NCI-H510A (cell line): ENCODE measurements around the gene CMC4.

Experiments
- DNase-seq: peaks from one replicate; lab custom pipeline; 2025; lab: John Stamatoyannopoulos, UW

The CMC4 gene, protein sequence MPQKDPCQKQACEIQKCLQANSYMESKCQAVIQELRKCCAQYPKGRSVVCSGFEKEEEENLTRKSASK

DNA sequence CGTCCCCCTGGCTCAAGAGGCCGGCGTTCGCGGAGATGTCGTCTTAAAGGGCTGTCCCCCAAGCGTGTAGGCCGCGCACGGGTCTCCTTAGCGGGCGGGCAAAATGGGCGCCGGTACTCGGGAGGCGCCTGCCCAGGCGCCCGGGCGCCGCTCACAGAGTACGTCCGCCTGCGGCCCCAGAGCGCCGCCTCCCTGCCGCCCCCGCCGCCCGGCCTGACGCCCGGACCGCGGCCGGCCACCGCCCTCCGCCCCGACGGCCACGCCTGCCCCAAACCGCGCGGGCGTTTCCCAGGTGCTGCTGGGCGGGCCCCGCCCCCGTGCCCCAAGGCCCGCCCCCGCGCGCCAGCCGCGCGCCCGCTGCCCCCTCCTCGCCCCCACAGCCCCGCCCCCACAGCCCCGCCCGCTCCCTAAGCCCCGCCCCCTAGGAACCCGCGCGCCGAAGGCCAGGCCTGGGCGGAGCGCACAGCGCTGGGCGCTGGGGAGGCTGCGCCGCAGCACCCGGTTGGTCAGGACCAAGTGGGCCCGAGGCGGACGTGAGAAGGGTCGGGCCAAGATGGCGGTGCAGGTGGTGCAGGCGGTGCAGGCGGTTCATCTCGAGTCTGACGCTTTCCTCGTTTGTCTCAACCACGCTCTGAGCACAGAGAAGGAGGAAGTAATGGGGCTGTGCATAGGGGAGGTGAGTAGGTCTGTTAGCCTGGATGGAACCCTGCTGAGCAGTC lies at the start of gene CMC4, which contains the start of the genes BRCC3 and MTCP1:
CMC4 (minus strand) TSS at position 162 of the 719 bp plus-strand sequence. CDS start 7,113 bp downstream, outside the sequence.
BRCC3 (plus strand) TSS at position 534 of the 719 bp plus-strand sequence; CDS start at position 554, 20 bp downstream.
MTCP1 (minus strand) TSS at position 162 of the 719 bp plus-strand sequence. CDS start 5,126 bp downstream, outside the sequence.
- DNase-seq: peak; percentile 86

GRCh38 chrX:155115174-155115819 lies 44.4 kb upstream of the CMC4 start:
- DNase-seq: no peak

- no peak for DNase-seq
Observed at GRCh38 chrX:155113097-155113496, 42.2 kb upstream of the CMC4 start.

DNA sequence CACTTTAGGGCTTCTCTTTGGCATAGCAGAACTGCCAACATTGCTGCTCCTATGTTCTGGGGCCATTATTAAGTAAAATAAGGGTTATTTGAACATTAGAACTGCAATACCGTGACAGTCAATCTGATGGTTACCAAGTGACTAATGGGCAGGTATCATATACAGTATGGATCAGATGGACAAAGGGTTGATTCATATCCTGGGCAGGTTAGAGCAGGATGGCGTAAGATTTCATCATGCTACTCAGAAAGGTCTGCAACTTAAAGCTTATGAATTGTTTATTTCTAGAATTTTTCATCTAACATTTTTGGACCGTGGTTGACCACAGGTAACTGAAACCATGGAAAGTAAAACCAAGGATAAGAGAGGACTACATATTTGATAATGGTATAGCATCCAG lies 41.2 kb upstream of the CMC4 start:
- no peak for DNase-seq

- no peak for DNase-seq
Observed at GRCh38 chrX:155108427-155108826, 37.5 kb upstream of the CMC4 start.

GRCh38 chrX:155105919-155106318 lies 35.0 kb upstream of the CMC4 start:
- no peak for DNase-seq

DNA sequence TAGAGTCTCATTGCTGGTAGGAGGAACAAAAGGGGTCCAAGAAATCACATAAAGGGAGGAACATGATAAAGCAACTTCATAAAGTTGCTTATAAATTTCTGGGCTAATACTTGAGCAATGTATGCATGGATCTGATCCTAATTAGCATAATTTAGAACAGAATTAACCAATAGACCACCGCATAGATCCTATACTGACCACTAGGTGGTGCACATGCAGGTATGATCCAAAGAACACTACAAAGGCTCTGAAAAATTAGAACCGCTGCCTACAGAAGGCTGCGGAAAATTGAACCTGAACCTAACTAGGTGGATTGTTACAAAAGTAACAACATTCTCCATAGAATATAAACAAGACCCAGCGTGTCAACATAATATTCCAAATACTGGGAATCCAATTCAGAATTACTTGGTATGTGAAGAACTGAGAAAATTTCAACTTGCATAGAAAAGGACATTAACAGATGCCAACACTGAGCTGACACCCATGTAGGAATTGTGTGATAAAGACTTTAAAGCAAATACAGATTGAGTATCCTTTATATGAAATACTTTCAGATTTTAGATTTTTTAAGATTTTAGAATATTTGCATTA lies 23.6 kb upstream of the CMC4 start:
- DNase-seq: no peak

GRCh38 chrX:155086961-155087735 lies 16.2 kb upstream of the CMC4 start:
- no peak for DNase-seq

DNA sequence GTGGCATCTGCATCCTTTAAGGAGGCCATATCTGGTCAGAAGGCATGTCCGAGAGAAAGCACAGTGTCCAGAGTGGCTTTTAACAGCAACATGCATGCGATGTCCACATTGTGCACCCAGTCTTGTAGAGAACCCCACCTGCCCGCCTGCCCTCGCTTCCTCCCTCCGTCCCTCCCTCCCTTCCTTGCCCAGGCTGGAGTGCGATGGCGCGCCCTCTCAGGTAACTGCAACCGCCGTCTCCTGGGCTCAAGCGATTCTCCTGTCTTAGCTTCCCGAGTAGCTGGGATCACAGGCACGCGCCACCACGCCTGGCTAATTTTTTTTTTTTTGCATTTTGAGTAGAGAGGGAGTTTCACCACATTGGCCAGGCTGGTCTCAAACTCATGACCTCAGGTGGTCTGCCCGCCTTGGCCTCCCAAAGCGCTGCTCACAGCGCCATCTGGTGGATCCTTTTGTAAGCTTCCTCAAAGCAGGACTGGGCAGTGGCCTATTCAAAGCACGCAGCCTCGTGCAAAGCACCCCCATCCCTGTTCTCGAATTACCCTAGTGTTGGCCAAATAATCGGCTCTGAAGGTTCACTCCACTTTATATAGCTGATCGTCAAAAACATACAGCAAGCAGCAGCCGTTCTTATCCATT lies 15.4 kb upstream of the CMC4 start:
- DNase-seq: no peak

- no peak for DNase-seq
Observed at GRCh38 chrX:155071694-155072280, 851 bp upstream of the CMC4 start.

DNA sequence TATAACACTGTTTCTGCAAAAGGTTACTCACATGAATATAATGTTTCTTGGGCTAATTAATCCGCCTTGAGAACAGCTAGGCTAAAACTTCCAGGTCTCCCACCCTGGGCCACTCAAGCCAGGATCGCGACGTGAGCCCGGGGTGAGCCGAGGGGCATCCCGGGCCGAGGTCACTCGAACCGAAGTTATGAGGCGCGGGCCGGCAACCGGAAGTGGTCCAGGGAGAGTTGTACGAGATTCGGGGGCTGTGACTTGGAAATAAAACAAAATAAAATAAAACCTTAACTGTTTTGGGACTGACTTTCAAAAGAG lies 317 bp downstream of the CMC4 start:
- DNase-seq: no peak

- no peak for DNase-seq
Observed at GRCh38 chrX:155070038-155070437, 898 bp downstream of the CMC4 start.

- DNase-seq: no peak
Observed at GRCh38 chrX:155069414-155069813, 1.5 kb downstream of the CMC4 start.

DNA sequence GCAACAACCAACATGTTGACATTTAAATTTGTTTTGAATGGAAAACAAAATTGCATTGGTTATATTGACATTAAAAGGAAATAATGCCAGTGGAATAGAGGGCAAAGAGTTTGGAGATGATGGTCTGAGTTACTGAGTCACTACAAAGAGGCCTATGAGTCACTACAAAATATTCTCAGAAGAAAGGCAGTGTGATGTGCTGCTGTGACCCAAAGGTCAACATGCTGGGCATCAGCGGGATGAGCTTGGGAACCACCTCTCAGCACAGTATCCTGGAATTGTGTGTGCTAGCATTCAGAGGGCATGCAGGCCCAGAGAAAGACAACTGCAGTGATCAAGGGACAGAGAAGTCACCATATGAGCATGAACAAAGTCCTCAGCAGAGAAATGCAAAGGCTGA lies 2.8 kb downstream of the CMC4 start:
- DNase-seq: no peak

DNA sequence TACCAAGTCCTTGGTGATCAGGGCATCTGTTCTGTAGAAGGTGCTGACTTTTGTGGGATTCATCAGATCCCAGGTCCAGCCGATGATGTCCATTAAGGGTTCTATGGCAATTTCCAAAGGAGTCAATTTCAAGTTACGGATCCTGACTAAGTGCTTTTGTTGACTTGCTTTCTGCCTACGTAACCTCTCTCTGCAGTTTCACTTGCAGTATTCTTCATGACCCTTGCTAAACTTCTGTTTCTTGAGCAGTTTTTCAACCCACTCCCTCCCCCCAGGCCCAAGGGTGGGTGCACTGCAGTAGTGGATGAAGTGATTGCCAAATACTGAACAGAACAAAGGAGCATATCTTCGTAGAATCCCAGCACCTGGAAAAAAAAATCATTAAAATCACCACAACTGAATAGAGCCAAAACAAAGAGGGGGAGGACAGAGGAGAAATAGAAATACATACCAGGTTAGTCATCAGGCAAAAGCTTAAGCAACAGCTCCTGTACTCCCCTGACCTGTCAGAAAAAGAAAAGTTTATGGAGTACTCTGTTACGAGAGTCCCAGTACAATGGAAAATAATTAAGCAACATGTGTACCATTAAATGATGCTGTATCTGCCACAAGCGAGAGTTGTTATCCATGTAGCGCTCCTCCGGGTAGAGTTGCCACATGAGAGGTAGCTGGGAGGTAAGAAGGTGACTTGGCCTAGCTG lies 5.8 kb downstream of the CMC4 start:
- DNase-seq: no peak

DNA sequence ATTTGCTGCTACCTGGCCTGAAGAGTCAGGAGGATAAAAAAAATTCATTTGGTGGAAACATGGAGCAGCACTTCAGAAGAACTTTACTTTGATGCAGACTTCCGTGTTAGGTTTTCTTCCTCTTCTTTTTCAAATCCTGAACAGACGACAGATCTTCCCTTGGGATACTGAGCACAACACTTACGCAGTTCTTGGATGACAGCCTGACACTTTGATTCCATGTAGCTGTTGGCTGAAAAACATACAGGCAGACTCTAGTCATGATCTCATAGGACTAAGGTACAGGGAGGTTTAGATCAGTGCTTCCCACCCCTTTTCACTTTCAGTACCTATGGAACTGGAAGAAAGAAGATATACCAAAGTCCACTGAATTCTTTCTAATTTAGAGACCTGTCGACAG lies 9.2 kb downstream of the CMC4 start:
- DNase-seq: no peak

DNA sequence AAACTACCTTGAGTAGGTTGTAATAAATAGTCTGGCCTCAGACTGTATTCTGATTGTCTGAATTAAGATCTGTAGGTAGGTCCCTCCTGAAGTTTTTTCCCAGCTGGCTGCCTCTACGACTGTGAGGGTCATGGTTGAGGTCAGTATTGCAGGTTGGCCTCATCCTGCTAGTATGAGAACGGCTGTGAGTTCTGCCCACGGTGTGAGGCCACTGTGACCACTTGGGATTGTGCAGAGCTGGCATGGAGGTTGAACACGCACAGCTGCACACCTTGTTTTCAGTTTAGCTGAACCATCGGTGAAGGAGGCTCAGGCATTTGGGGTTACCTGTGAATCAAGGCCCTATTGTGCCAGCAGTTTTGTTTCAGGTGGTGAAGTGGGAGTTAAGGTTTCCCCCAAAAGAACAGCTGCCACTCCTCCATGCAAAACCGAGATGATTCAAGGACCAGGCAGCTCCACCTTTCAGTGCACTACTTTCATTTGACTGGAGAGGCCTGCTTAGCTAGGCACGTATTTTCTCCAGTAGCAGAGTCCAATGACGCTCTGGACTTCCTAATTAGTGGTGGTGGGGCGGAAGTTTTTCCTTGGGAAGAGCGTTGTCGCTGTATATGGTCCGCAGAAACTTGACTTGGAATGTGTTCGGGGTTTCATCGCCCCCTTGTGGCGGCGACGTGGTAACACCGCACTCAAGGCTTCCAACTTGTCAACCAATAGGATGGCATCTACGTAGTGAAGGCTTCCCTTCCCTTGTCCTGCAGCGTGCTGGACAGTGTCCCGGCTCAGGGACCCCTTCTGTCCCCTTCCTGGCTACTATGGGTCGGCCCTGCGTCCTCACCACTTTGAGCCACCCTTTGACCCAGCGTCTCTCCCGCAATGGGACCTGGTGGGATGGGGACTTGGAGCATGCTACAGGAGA lies 13.8 kb downstream of the CMC4 start:
- DNase-seq: no peak

DNA sequence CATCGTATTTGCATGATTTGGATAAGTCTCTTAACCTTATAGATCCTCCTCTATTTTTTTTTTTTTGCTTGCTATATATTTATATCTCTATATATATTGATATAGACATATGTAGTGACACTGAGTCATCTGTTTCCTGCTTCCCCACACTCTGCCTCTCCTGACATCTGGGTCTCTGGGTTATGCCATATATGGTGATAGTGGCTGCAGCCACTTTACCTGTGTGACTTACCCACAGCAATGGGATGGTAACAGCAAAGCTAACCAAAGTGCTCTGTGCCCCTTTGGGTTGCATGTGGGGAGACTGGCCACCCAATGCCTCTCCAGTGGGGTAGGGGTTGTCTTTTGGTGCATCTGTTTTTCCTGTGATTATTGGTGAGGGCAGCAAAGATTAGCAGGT lies 14.5 kb downstream of the CMC4 start:
- no peak for DNase-seq

GRCh38 chrX:155055494-155055893 lies 15.4 kb downstream of the CMC4 start:
- DNase-seq: no peak

- DNase-seq: no peak
Observed at GRCh38 chrX:155054255-155054654, 16.7 kb downstream of the CMC4 start.
